Keratinocyte (primary cell): ENCODE measurements around the gene ACOXL. TPM values are rescaled to one million over a fixed set of nuclear protein-coding genes. Genes with fewer than 3 reads are reported as not detected.

Experiments used
- DNase-seq: peaks from one replicate; pipeline ENCODE4 v3.0.0-alpha.2; 2011; ENCODE audit warnings: low read depth, missing footprints, low spot score
- FAIRE-seq: peaks from 2 replicates; lab custom pipeline; 2011; peaks lifted over from hg19 to GRCh38; lab: Jason Lieb, UNC
- H2AFZ ChIP-seq: 2 replicates; pipeline ENCODE4 v1.6.0; 2012; ENCODE audit warnings: low read length, control low read depth, inconsistent platforms; ENCODE audit not compliant: control insufficient read depth
- H3K27ac ChIP-seq: 2 replicates; pipeline ENCODE4 v1.5.1; 2011; ENCODE audit warnings: low read length; ENCODE audit not compliant: control insufficient read depth, insufficient read depth
- H3K27me3 ChIP-seq: 3 replicates; pipeline ENCODE4 v1.6.0; 2011; ENCODE audit warnings: low read length; ENCODE audit not compliant: control insufficient read depth, insufficient read depth; ENCODE audit errors: extremely low read depth
- H3K36me3 ChIP-seq, 2 experiments: 2 replicates in 1 of 2; 3 replicates in 1 of 2; pipeline ENCODE4 v1.5.1; 2011; ENCODE audit warnings: low read length in 2 of 2, mild to moderate bottlenecking in 1 of 2; ENCODE audit not compliant: control insufficient read depth in 2 of 2, insufficient read depth in 2 of 2; ENCODE audit errors: extremely low read depth in 1 of 2
- H3K4me1 ChIP-seq: 3 replicates; pipeline ENCODE4 v1.5.1; 2011; ENCODE audit warnings: low read length; ENCODE audit not compliant: control insufficient read depth, insufficient read depth; ENCODE audit errors: extremely low read depth
- H3K4me2 ChIP-seq: 3 replicates; pipeline ENCODE4 v1.6.0; 2011; ENCODE audit warnings: low read depth, low read length; ENCODE audit not compliant: control insufficient read depth, insufficient read depth; ENCODE audit errors: extremely low read depth
- H3K4me3 ChIP-seq, 3 experiments: fragments of 200-600 bp in 1 of 3; sonication (generic) in 1 of 3; 2 replicates in 2 of 3; 3 replicates in 1 of 3; pipeline ENCODE4 v1.5.1; 2011 to 2016; ENCODE audit warnings: low read length in 3 of 3, mild to moderate bottlenecking in 3 of 3, control low read depth in 2 of 3, inconsistent platforms in 1 of 3, low read depth in 1 of 3, mixed read lengths in 1 of 3, mixed run types in 1 of 3, moderate library complexity in 1 of 3; ENCODE audit not compliant: control insufficient read depth in 2 of 3, insufficient read depth in 2 of 3; ENCODE audit errors: extremely low read depth in 1 of 3
- H3K79me2 ChIP-seq: 2 replicates; pipeline ENCODE4 v1.6.0; 2012; ENCODE audit warnings: low read length; ENCODE audit not compliant: control insufficient read depth, insufficient read depth
- H3K9ac ChIP-seq: 3 replicates; pipeline ENCODE4 v1.6.0; 2011; ENCODE audit warnings: low read length; ENCODE audit not compliant: control insufficient read depth, insufficient read depth; ENCODE audit errors: extremely low read depth
- H3K9me1 ChIP-seq: 3 replicates; pipeline ENCODE4 v1.6.0; 2011; ENCODE audit warnings: low read length; ENCODE audit not compliant: control insufficient read depth, insufficient read depth; ENCODE audit errors: extremely low read depth
- H3K9me3 ChIP-seq: 2 replicates; pipeline ENCODE4 v1.5.1; 2012; ENCODE audit warnings: low read depth, low read length; ENCODE audit not compliant: control insufficient read depth
- H4K20me1 ChIP-seq: 3 replicates; pipeline ENCODE4 v1.6.0; 2011; ENCODE audit warnings: low read length; ENCODE audit not compliant: control insufficient read depth, insufficient read depth; ENCODE audit errors: extremely low read depth
- EZH2 ChIP-seq: IDR thresholded peaks from one replicate; pipeline ENCODE4 v1.6.1; 2012; ENCODE audit warnings: inconsistent platforms, mild to moderate bottlenecking, low read length, moderate library complexity
- dilution Hi-C: fragments of 300-500 bp; cut with MboI; formaldehyde crosslinking; loops from one replicate; pipeline ENCODE4 v1.7.0; 2020; ENCODE audit warnings: low sequenced_read_pairs; ENCODE audit not compliant: extremely low pct_ligation_motif_present
- polyA plus RNA-seq, 5 experiments: library from polyadenylated mRNA; depleted of rRNA in 3 of 5; stranded (reverse) in 3 of 5; stranded (forward) in 1 of 5; unstranded in 1 of 5; fragments of >200 nt; gene quantifications; 1 replicate in 1 of 5; 2 replicates in 3 of 5; 3 replicates in 1 of 5; pipeline versions ENCODE4 v1.2.1 to v1.2.3, GENCODE V29; 2011 to 2012; ENCODE audit warnings: missing spikeins in 2 of 5, low read depth in 1 of 5, low replicate concordance in 1 of 5
- TF ChIP-seq, protein P1 (sequence below), 3 experiments: IDR thresholded peaks in 1 of 3; conservative IDR thresholded peaks in 1 of 3; optimal IDR thresholded peaks in 1 of 3; 2 replicates in 2 of 3; 3 replicates in 1 of 3; pipeline versions ENCODE3 to v1.5.1; 2011; ENCODE audit warnings: low read length in 3 of 3, mild to moderate bottlenecking in 3 of 3, moderate library complexity in 2 of 3, control low read depth in 1 of 3, inconsistent platforms in 1 of 3; ENCODE audit not compliant: insufficient read depth in 2 of 3; ENCODE audit errors: extremely low read depth in 1 of 3

Gene ACOXL
- polyA plus RNA-seq, 1 donor (not counting 4 experiments of a cell fraction or from before 2014, with no cell fraction given): 0.04 TPM

DNA sequence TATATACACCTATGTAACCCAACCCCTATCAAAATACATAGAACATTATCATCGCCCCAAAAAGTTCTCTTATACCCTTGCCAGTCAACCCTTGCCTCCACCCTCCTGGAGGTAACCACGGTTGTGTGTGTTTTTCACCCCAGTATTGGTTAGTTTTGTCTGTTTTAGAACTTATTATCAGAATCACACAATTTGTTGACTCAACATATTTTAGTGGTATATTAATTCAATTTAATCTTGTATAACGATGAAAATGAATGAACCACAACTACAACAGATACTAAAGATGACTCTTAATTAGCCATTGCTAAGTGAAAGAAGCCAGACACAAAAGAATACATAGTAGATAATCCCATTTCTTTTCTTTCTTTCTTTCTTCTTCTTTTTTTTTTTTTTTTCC lies 19.3 kb downstream of the ACOXL start:
- peaks cover 21% of the 10 kb centered on the region for H3K27me3 ChIP-seq
- H3K36me3 ChIP-seq: no peaks in the 10 kb centered on the region
- dilution Hi-C loops: no loop called here
- no peak overlapping the region for H2AFZ ChIP-seq
- H4K20me1 ChIP-seq: no peaks in the 10 kb centered on the region
- H3K9ac ChIP-seq: no peak overlapping the region
- TF ChIP-seq, protein P1, sequence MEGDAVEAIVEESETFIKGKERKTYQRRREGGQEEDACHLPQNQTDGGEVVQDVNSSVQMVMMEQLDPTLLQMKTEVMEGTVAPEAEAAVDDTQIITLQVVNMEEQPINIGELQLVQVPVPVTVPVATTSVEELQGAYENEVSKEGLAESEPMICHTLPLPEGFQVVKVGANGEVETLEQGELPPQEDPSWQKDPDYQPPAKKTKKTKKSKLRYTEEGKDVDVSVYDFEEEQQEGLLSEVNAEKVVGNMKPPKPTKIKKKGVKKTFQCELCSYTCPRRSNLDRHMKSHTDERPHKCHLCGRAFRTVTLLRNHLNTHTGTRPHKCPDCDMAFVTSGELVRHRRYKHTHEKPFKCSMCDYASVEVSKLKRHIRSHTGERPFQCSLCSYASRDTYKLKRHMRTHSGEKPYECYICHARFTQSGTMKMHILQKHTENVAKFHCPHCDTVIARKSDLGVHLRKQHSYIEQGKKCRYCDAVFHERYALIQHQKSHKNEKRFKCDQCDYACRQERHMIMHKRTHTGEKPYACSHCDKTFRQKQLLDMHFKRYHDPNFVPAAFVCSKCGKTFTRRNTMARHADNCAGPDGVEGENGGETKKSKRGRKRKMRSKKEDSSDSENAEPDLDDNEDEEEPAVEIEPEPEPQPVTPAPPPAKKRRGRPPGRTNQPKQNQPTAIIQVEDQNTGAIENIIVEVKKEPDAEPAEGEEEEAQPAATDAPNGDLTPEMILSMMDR (optimal IDR thresholded peaks at IDR 0.05 in 1 of 3, IDR thresholded peaks at IDR 0.05 in 1 of 3, conservative IDR thresholded peaks at IDR 0.05 in 1 of 3; ENCODE audit: extremely low read depth in 1 of 3, insufficient read depth in 2 of 3, low read length in 3 of 3): no peak
- TF ChIP-seq EZH2: no peak
- no peak for DNase-seq
- no peak overlapping the region for H3K4me2 ChIP-seq
- no peaks in the 10 kb centered on the region for H3K79me2 ChIP-seq
- H3K9me1 ChIP-seq: no peaks in the 10 kb centered on the region
- no peak overlapping the region for H3K4me3 ChIP-seq
- FAIRE-seq: no peak
- peaks cover 4% of the 10 kb centered on the region for H3K4me1 ChIP-seq
- H3K9me3 ChIP-seq: no peaks in the 10 kb centered on the region
- no peak overlapping the region for H3K27ac ChIP-seq

DNA sequence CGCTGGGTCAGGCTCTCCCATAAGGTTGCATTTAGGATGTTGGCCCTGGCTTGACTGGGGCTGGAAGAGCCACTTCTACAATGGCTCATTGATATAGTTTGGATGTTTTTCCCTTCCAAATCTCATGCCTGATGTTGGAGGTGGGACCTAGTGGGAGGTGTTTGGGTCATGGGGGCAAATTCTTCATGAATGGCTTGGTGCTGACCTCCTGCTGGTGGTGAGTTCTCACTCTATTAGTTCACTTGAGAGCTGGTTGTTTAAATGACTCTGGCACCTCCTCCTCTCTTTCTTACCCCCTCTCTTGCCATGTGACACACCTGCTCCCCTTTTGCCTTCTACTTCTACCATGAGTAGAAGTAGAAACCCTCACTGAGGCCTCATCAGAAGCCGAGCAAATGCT lies 20.5 kb downstream of the ACOXL start:
- H4K20me1 ChIP-seq: no peaks in the 10 kb centered on the region
- FAIRE-seq (no peak), DNase-seq (no peak)
- TF ChIP-seq EZH2: no peak
- TF ChIP-seq, protein P1 (optimal IDR thresholded peaks at IDR 0.05 in 1 of 3, IDR thresholded peaks at IDR 0.05 in 1 of 3, conservative IDR thresholded peaks at IDR 0.05 in 1 of 3; ENCODE audit: extremely low read depth in 1 of 3, insufficient read depth in 2 of 3, low read length in 3 of 3): no peak
- no peaks in the 10 kb centered on the region for H3K9me3 ChIP-seq
- no peak overlapping the region for H3K9ac ChIP-seq
- H3K27ac ChIP-seq: no peak overlapping the region
- H3K9me1 ChIP-seq: no peaks in the 10 kb centered on the region
- H3K27me3 ChIP-seq: peaks cover 17% of the 10 kb centered on the region
- no peaks in the 10 kb centered on the region for H3K36me3 ChIP-seq
- no peak overlapping the region for H3K4me2 ChIP-seq
- no peak overlapping the region for H2AFZ ChIP-seq
- dilution Hi-C loops: no loop called here
- H3K4me1 ChIP-seq: peaks cover 4% of the 10 kb centered on the region
- H3K4me3 ChIP-seq: no peak overlapping the region
- no peaks in the 10 kb centered on the region for H3K79me2 ChIP-seq
